Astrocyte (in vitro differentiated cells and primary cell): ENCODE data around the gene PEAK1. TPM values are rescaled to one million over a fixed set of nuclear protein-coding genes. Genes with fewer than 3 reads are reported as not detected.

Experiments used
- DNase-seq: peaks from one replicate; pipeline ENCODE4 v3.0.0-alpha.2; 2010; ENCODE audit warnings: low read depth
- FAIRE-seq: peaks from 2 replicates; lab custom pipeline; 2011; peaks lifted over from hg19 to GRCh38; lab: Jason Lieb, UNC
- H2AFZ ChIP-seq: 2 replicates; pipeline ENCODE4 v1.6.0; 2012; ENCODE audit warnings: low read depth, low read length, inconsistent platforms
- H3K27ac ChIP-seq: 2 replicates; pipeline ENCODE4 v1.5.1; 2011; ENCODE audit warnings: low read depth, low read length, inconsistent platforms
- H3K27me3 ChIP-seq: 2 replicates; pipeline ENCODE4 v1.6.0; 2011; ENCODE audit warnings: low read length, inconsistent platforms; ENCODE audit not compliant: insufficient read depth
- H3K36me3 ChIP-seq: 2 replicates; pipeline ENCODE4 v1.5.1; 2011; ENCODE audit warnings: low read length, inconsistent platforms; ENCODE audit not compliant: insufficient read depth
- H3K4me1 ChIP-seq: 2 replicates; pipeline ENCODE4 v1.5.1; 2011; ENCODE audit warnings: low read length, inconsistent platforms; ENCODE audit not compliant: insufficient read depth
- H3K4me2 ChIP-seq: 2 replicates; pipeline ENCODE4 v1.6.0; 2012; ENCODE audit warnings: low read length, inconsistent platforms
- H3K4me3 ChIP-seq: 2 replicates; pipeline ENCODE4 v1.5.1; 2011; ENCODE audit warnings: low read depth, mild to moderate bottlenecking, low read length, inconsistent platforms; ENCODE audit not compliant: insufficient read depth
- H3K79me2 ChIP-seq: 2 replicates; pipeline ENCODE4 v1.6.0; 2012; ENCODE audit warnings: mild to moderate bottlenecking, low read length, inconsistent platforms; ENCODE audit not compliant: insufficient read depth
- H3K9ac ChIP-seq: 2 replicates; pipeline ENCODE4 v1.6.0; 2012; ENCODE audit warnings: mild to moderate bottlenecking, low read length, inconsistent platforms
- H3K9me3 ChIP-seq: 2 replicates; pipeline ENCODE4 v1.5.1; 2012; ENCODE audit warnings: low read depth, mild to moderate bottlenecking, low read length, inconsistent platforms; ENCODE audit not compliant: insufficient read depth
- H4K20me1 ChIP-seq: 2 replicates; pipeline ENCODE4 v1.6.0; 2012; ENCODE audit warnings: low read length, inconsistent platforms; ENCODE audit not compliant: insufficient read depth
- H3K27ac Mint-ChIP-seq: one replicate; pipeline ENCODE4 v1.8.0; 2021; ENCODE audit warnings: mild to moderate bottlenecking, mixed read lengths; ENCODE audit not compliant: unreplicated experiment
- H3K27me3 Mint-ChIP-seq: one replicate; pipeline ENCODE4 v1.8.0; 2021; ENCODE audit warnings: low read depth, mixed read lengths; ENCODE audit not compliant: unreplicated experiment
- H3K36me3 Mint-ChIP-seq: one replicate; pipeline ENCODE4 v1.8.0; 2021; ENCODE audit warnings: low read depth, mixed read lengths; ENCODE audit not compliant: unreplicated experiment
- H3K4me1 Mint-ChIP-seq: one replicate; pipeline ENCODE4 v1.8.0; 2021; ENCODE audit warnings: low read depth, mixed read lengths; ENCODE audit not compliant: unreplicated experiment
- H3K4me3 Mint-ChIP-seq: one replicate; pipeline ENCODE4 v1.8.0; 2021; ENCODE audit warnings: mild to moderate bottlenecking, moderate library complexity, mixed read lengths; ENCODE audit not compliant: unreplicated experiment
- H3K9me3 Mint-ChIP-seq: one replicate; pipeline ENCODE4 v1.8.0; 2021; ENCODE audit warnings: mild to moderate bottlenecking, mixed read lengths; ENCODE audit not compliant: unreplicated experiment
- CTCF ChIP-seq: IDR thresholded peaks from 2 replicates; pipeline ENCODE4 v1.5.1; 2011; ENCODE audit warnings: low read depth, mild to moderate bottlenecking, inconsistent platforms, low read length, moderate library complexity; ENCODE audit not compliant: insufficient read depth
- EZH2 ChIP-seq: IDR thresholded peaks from 2 replicates; pipeline ENCODE4 v1.6.1; 2012; ENCODE audit warnings: mild to moderate bottlenecking, low read length, inconsistent platforms; ENCODE audit not compliant: insufficient read depth
- total RNA-seq: library from RNA; stranded (reverse); gene quantifications from 2 replicates; pipeline ENCODE4 v1.2.1, GENCODE V29; 2021

Gene PEAK1
- total RNA-seq, 1 donor from 2014 or later: 62.3 TPM

GRCh38 chr15:77333166-77333565 is 86.7 kb downstream of the PEAK1 start:
- DNase-seq: no peak
- no peaks in the 10 kb centered on the region for H3K9me3 Mint-ChIP-seq

GRCh38 chr15:77329202-77329601 is 90.7 kb downstream of the PEAK1 start:
- H3K4me1 ChIP-seq: no peaks in the 10 kb centered on the region
- FAIRE-seq (no peak), DNase-seq (no peak)
- H3K9me3 ChIP-seq: no peaks in the 10 kb centered on the region
- no peak for TF ChIP-seq EZH2
- no peak for TF ChIP-seq CTCF
- no peak overlapping the region for H3K27ac ChIP-seq
- no peak overlapping the region for H2AFZ ChIP-seq
- peaks cover 35% of the 10 kb centered on the region for H3K79me2 ChIP-seq
- Mint-ChIP-seq H3K9me3 (no peaks in the 10 kb centered on the region), H3K4me3 (no peak overlapping the region), H3K27me3 (no peaks in the 10 kb centered on the region), H3K36me3 (peaks cover 3% of the 10 kb centered on the region), H3K4me1 (peaks cover 9% of the 10 kb centered on the region), H3K27ac (no peak overlapping the region)
- no peak overlapping the region for H3K4me2 ChIP-seq
- H4K20me1 ChIP-seq: peaks cover 41% of the 10 kb centered on the region
- H3K36me3 ChIP-seq: no peaks in the 10 kb centered on the region
- no peak overlapping the region for H3K4me3 ChIP-seq
- H3K27me3 ChIP-seq: no peaks in the 10 kb centered on the region
- H3K9ac ChIP-seq: no peak overlapping the region

More at GRCh38 chr15:77333166-77333565, 86.7 kb downstream of the PEAK1 start:
- TF ChIP-seq CTCF (no peak), EZH2 (no peak)
- Histone ChIP-seq H3K79me2 (peaks cover 37% of the 10 kb centered on the region), H3K36me3 (no peaks in the 10 kb centered on the region), H3K9ac (no peak overlapping the region), H3K4me3 (no peak overlapping the region), H3K9me3 (no peaks in the 10 kb centered on the region), H4K20me1 (peaks cover 51% of the 10 kb centered on the region), H2AFZ (no peak overlapping the region), H3K4me2 (no peak overlapping the region), H3K4me1 (no peaks in the 10 kb centered on the region), H3K27me3 (no peaks in the 10 kb centered on the region), H3K27ac (no peak overlapping the region)
- no peak overlapping the region for H3K27ac Mint-ChIP-seq
- no peak overlapping the region for H3K4me3 Mint-ChIP-seq
- H3K36me3 Mint-ChIP-seq: no peaks in the 10 kb centered on the region
- H3K4me1 Mint-ChIP-seq: peaks cover 12% of the 10 kb centered on the region
- no peaks in the 10 kb centered on the region for H3K27me3 Mint-ChIP-seq
- FAIRE-seq: no peak

GRCh38 chr15:77327844-77328529 is 91.9 kb downstream of the PEAK1 start:
- Mint-ChIP-seq H3K27ac (no peak overlapping the region), H3K36me3 (peaks cover 3% of the 10 kb centered on the region), H3K9me3 (no peaks in the 10 kb centered on the region), H3K27me3 (no peaks in the 10 kb centered on the region), H3K4me1 (peaks cover 9% of the 10 kb centered on the region), H3K4me3 (no peak overlapping the region)
- no peak overlapping the region for H3K4me3 ChIP-seq
- H3K27me3 ChIP-seq: no peaks in the 10 kb centered on the region
- no peak for TF ChIP-seq EZH2
- TF ChIP-seq CTCF: no peak
- no peaks in the 10 kb centered on the region for H3K36me3 ChIP-seq
- no peak overlapping the region for H2AFZ ChIP-seq
- no peak for DNase-seq
- no peak overlapping the region for H3K4me2 ChIP-seq
- peaks cover 40% of the 10 kb centered on the region for H3K79me2 ChIP-seq
- H3K27ac ChIP-seq: no peak overlapping the region
- no peak overlapping the region for H3K9ac ChIP-seq
- peaks cover 42% of the 10 kb centered on the region for H4K20me1 ChIP-seq
- no peaks in the 10 kb centered on the region for H3K4me1 ChIP-seq
- FAIRE-seq: no peak
- no peaks in the 10 kb centered on the region for H3K9me3 ChIP-seq
